ENCODE measurements around the gene OPA1.

Gene OPA1

DNA sequence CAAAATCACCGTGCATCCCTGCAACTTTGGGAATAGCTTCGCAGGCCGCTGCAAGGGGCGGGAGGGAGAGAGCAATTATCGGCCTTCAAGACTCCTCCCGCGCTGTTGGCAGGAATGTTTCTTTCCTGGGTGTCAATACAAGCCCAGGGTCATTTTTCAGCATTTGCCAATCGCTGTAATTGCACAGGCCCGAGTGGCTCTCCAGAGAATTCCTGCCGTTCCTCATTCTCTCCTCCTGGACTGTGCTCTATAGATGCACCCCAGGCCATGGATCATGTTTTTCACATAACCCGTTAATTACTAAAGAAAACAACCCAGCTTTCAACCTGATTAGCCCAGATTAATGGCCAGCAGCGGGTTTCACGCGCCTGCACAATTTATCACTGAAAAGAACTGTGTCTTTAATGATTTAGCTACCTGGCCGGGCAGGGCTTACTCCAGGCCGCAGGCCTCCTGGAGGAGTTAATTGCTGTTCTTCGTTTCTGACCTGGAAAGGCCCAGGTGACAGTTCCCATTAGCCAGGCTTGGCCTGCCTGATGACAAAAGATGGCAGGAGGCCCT is 144.3 kb downstream of the OPA1 start:
- Histone ChIP-seq H3K27ac (no peak overlapping the region), H3K4me3 (no peak overlapping the region), H3K36me3 (no peaks in the 10 kb centered on the region), H3K4me1 (no peaks in the 10 kb centered on the region), H3K27me3 (no peaks in the 10 kb centered on the region), H3K9me3 (no peaks in the 10 kb centered on the region)
- DNase-seq, result no peak
- intact Hi-C loops (cut with DNase I; ENCODE audit: low total_unique reads), result no loop called here
- TF ChIP-seq, protein P1, sequence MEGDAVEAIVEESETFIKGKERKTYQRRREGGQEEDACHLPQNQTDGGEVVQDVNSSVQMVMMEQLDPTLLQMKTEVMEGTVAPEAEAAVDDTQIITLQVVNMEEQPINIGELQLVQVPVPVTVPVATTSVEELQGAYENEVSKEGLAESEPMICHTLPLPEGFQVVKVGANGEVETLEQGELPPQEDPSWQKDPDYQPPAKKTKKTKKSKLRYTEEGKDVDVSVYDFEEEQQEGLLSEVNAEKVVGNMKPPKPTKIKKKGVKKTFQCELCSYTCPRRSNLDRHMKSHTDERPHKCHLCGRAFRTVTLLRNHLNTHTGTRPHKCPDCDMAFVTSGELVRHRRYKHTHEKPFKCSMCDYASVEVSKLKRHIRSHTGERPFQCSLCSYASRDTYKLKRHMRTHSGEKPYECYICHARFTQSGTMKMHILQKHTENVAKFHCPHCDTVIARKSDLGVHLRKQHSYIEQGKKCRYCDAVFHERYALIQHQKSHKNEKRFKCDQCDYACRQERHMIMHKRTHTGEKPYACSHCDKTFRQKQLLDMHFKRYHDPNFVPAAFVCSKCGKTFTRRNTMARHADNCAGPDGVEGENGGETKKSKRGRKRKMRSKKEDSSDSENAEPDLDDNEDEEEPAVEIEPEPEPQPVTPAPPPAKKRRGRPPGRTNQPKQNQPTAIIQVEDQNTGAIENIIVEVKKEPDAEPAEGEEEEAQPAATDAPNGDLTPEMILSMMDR (IDR thresholded peaks at IDR 0.05), result no peak

DNA sequence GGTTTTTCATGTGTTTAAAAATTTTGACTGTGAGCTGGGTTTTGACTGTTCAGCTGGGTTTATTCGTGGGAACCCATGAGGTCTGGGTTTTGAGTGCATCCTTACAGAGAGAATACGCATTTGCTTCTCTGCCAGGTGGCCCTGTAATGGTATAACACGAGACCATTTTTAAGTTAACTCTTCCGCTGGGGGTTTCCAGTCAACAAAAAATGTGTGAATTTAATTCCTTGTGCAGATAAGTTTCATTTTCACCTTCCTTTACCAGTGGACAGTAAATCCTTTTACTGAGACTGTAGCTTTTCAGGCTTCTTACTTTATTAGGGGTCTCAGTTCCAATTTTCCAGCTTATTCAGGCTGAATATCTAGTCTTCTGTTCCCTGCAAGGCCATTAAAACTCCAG is 149.6 kb downstream of the OPA1 start:
- no peak overlapping the region for H3K27ac ChIP-seq
- H3K4me1 ChIP-seq, result no peaks in the 10 kb centered on the region
- TF ChIP-seq, protein P1 (IDR thresholded peaks at IDR 0.05), result no peak
- DNase-seq, result no peak
- intact Hi-C loops (cut with DNase I; ENCODE audit: low total_unique reads), result no loop called here
- H3K4me3 ChIP-seq, result no peak overlapping the region
- H3K9me3 ChIP-seq, result no peaks in the 10 kb centered on the region
- H3K36me3 ChIP-seq, result no peaks in the 10 kb centered on the region
- no peaks in the 10 kb centered on the region for H3K27me3 ChIP-seq

DNA sequence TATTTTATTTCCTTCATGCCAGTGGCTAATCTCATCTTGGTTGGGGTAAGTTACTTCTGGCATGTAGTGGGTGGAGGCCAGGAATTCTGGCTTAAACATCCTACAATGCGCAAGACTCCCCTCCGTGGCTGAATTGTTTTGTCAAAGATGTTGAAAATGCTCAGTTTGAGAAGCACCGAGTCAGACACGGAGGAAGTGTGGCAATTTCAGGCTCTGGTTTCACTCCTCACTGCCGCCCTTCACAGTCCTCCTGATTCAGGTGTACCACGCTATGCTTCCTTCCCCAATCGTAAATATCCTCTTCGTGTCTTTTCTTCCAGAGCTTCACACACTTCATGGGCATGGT is 150.7 kb downstream of the OPA1 start:
- no peaks in the 10 kb centered on the region for H3K4me1 ChIP-seq
- intact Hi-C loops (cut with DNase I; ENCODE audit: low total_unique reads), result no loop called here
- H3K27ac ChIP-seq, result no peak overlapping the region
- TF ChIP-seq, protein P1 (IDR thresholded peaks at IDR 0.05), result no peak
- H3K4me3 ChIP-seq, result no peak overlapping the region
- no peaks in the 10 kb centered on the region for H3K9me3 ChIP-seq
- no peaks in the 10 kb centered on the region for H3K36me3 ChIP-seq
- no peaks in the 10 kb centered on the region for H3K27me3 ChIP-seq
- no peak for DNase-seq

DNA sequence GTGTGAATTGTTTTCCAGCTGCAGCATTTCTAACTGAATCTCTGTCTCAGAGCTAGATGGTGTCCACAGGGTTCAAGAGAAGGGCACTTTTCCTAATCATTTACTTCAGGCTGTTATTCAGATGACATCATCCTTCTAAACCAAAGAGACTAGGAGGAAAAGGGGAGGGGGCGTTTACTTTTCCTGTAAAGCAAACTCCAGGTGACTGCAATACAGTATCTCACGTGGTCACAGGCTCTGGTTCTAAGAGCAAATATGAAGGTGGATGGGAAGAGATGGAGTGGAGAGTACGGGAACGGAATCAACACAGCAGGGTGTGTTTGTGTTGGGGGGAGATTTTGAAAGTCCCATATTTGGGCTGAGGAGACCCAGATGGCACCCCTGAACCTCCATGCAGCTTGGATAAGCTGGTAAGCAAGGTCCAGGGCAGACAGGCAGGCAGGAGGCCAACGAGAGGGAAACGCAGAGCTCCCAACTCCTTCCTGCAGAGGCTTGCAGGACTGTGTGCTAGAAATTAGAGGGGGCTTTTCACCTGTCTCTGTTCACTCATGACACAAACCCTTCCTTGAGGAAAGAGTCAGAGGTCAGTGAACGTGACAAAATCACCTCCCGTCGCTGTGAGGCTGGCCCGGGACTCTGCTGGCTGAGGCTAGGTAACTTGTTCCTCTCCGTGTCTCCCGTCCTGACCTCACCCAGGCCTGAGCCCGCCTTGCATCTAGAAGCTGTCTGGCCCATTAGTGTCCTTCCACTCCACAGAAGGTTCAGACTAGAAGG is 151.2 kb downstream of the OPA1 start:
- Histone ChIP-seq H3K36me3 (no peaks in the 10 kb centered on the region), H3K4me3 (no peak overlapping the region), H3K27me3 (no peaks in the 10 kb centered on the region), H3K27ac (no peak overlapping the region), H3K4me1 (no peaks in the 10 kb centered on the region), H3K9me3 (no peaks in the 10 kb centered on the region)
- intact Hi-C loops (cut with DNase I; ENCODE audit: low total_unique reads), result no loop called here
- no peak for DNase-seq
- TF ChIP-seq, protein P1 (IDR thresholded peaks at IDR 0.05), result no peak

DNA sequence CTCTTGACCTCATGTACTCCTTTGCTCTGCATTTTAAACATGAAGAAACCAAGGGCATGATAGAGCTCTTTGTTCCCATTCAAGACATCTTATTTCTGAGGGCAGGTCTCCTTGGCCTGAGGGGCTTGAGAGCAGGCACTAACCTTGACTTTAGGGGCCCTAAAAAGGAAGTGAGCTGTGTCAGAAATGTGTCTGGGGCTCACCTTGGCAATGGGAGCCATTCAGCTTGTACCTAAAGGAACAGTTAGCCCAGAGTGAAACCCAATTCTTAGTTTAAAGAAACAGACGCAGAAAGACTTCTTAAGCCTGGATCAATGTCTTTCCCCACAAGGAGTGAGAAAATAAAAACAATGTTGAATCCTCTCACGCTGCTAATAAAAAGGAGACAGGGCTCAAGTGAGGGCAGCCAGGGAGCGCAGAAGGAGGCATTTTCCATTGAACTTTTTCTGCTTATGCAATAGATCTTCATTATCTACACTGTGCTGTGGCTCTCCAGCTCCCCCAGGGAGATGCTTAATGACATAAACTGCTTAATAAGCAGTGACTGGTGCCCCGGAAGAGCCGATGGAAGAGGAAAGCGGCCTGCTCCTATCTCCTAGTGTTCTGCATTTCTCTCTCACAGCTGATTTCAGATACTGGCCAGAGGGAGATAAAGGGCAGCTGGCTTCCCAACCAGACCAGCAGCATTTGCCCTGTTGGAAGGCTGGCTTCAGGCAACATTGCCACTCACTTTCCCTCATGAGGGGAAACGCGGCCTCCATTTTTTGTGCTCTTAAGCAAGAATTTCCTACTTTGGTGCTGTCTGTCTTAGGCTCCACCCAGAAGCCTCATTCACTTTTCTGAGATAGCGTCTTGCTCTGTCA is 152.0 kb downstream of the OPA1 start:
- Histone ChIP-seq H3K27ac (no peak overlapping the region), H3K4me1 (no peaks in the 10 kb centered on the region), H3K36me3 (no peaks in the 10 kb centered on the region), H3K9me3 (no peaks in the 10 kb centered on the region), H3K4me3 (no peak overlapping the region), H3K27me3 (no peaks in the 10 kb centered on the region)
- TF ChIP-seq, protein P1 (IDR thresholded peaks at IDR 0.05), result no peak
- intact Hi-C loops (cut with DNase I; ENCODE audit: low total_unique reads), result no loop called here
- DNase-seq, result no peak
